GM19043 (cell line): ENCODE measurements around the gene SLC26A3.
"Not testable (repeated sequence)": the region's sequence is repeated elsewhere in the genome, so short reads cannot be mapped to it uniquely, and the experiment has no call there.

Experiments used
- ATAC-seq: cut with Tn5 transposase; IDR thresholded peaks from one replicate; pipeline ENCODE4 v1.9.1; 2021; ENCODE audit warnings: low read depth; ENCODE audit not compliant: unreplicated experiment

The SLC26A3 gene

GRCh38 chr7:107803009-107803610 is at the start of gene SLC26A3:
Gene SLC26A3 (minus strand): TSS chr7:107803223. CDS start chr7:107794509, 8,714 bp downstream.
- no peak for ATAC-seq

GRCh38 chr7:107850643-107851042 is 47.6 kb upstream of the SLC26A3 start:
- ATAC-seq: no peak

DNA sequence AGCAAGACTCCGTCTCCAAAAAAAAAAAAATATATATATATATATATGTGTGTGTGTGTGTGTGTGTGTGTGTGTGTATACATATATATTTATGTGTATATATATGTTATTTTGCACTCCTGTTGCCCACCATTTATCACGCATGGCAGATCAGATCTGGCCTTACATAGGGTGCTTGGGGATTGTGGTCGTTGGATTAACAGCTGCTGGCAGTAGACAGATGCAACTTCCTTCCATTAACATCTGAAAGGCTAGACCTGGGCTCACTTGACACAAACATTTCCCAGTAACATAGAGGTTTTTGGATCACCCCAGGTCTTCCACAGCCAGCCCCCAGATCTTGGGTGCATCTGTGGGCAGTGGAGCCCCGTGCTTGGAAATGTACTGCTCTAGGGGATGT is 47.2 kb upstream of the SLC26A3 start:
- ATAC-seq: no peak

DNA sequence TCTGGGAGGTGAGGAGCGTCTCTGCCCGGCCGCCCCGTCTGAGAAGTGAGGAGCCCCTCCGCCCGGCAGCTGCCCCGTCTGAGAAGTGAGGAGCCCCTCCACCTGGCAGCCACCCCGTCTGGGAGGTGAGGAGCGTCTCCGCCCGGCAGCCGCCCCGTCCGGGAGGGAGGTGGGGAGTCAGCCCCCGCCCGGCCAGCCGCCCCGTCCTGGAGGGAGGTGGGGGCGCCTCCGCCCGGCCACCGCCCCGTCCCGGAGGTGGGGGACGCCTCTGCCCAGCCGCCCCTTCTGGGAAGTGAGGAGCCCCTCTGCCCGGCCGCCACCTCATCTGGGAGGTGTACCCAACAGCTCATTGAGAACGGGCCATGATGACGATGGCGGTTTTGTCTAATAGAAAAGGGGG is 45.2 kb upstream of the SLC26A3 start:
- ATAC-seq: not testable (repeated sequence)

- ATAC-seq: not testable (repeated sequence)
Measured at GRCh38 chr7:107847836-107848175, 44.8 kb upstream of the SLC26A3 start.

- ATAC-seq: no peak
Measured at GRCh38 chr7:107847168-107847835, 44.3 kb upstream of the SLC26A3 start.

DNA sequence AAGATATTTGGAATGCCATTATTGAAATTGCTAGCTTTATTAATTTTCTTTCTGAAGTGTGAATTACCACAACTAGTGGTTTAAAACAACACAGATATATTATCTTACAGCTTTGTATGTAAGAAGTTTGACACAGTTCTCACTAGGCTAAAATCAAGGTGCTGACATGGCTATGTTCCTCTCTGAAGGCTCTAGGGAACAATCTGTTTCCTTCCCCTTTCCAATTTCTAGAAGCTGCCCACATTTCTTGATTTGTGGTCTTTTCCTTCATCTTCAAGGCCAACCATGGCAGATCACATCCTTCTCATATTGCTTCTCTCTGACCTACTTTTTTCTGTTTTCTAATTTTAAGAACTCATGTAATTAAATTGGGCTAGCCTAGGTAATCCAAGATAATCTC is 43.3 kb upstream of the SLC26A3 start:
- no peak for ATAC-seq

DNA sequence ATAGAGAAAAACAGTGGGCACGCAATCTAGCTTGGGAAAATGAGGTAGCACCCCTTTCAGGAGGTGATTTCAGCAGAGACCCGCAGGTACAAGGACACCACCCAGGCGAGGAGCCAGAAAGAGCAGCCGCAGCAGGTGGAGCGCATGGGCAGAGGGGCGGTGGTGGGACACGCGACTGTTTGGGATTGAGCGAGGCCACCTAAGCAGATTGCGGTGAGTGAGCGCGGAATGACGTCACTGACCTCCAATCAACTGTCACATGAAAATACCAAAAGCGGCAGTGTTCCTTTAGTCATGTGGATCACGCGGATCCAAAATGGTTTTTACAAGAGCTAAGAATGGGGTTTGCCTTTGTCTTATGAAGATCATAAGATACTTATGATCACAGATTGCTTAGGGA is 40.2 kb upstream of the SLC26A3 start:
- no peak for ATAC-seq

DNA sequence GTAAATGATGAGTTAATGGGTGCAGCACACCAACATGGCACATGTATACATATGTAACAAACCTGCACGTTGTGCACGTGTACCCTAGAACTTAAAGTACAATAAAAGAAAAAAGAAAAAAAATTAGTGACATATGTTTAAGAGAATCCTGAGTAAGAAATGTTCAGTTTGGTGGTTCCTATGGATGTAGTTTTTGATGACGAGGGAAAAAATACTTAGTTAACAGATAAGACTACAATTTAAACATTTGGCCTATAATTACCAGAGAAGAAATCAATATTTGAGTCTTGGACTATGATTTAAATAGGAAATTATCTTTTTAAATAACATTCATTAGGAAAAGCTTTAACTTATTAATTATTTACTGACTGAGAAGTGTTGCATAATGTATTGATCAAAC is 39.2 kb upstream of the SLC26A3 start:
- no peak for ATAC-seq

GRCh38 chr7:107838816-107839565 is 36.0 kb upstream of the SLC26A3 start:
- no peak for ATAC-seq

- no peak for ATAC-seq
Measured at GRCh38 chr7:107838024-107838601, 35.1 kb upstream of the SLC26A3 start.

- no peak for ATAC-seq
Measured at GRCh38 chr7:107837145-107837512, 34.1 kb upstream of the SLC26A3 start.

DNA sequence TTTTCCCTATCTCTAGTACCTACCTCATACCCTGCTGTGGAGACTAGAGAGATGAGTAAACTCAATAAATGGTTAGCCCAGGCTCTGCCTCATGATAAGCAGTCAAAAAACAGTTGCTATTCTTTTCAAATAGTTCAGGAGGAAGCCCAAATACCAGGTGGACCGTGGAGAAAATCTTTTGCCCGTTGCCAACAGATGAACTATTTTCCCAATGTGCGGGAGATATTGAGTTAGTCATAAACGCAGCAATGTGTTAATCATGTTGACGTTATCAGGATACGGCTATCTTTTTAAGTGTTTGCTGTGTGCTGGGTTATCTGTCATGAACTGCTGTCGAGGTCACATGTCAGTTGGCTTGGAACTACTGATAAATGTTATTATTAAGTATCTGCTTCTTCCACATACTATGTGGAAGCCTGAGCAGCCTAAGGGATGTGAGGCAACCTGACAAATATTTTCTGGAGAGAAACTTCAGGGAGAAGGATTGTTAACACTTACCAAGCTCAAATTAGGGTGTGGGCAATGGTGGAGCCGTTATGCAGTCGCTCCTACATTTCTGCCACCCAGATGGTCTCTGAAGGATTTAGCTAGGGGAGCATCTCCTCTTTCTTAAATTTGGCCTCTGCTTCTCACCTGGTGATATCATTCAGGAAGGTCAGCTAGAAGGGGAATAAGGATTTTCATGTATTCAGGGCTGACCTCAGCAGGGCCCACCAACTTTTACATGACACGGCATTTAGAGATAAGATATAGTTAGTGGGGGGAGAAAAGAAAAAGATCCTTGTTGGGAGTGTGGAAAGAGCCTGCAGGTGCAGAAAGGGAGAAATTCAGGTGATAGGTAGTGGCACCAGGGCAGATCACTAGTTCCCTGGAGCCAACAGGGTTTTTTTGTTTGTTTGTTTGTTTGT is 33.5 kb upstream of the SLC26A3 start:
- ATAC-seq: no peak

DNA sequence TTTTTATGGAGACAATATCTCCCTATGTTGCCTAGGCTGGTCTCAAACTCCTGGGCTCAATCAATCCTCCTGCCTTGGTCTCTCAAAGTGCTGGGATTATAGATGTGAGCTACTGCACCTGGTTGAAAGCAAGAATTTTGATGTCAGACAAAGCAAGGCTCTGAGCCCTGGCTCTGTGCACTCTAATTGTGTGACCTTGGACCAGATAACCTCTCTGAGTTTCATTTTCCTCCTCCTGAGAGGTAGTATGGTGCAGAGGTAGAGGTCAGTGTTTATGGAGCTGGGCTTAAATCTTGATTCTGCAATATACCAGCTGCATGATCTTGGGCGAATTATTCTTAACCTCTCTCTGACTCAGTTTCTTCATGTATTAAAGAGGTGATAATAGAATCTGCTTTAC is 31.4 kb upstream of the SLC26A3 start:
- ATAC-seq: no peak

GRCh38 chr7:107833684-107834106 is 30.7 kb upstream of the SLC26A3 start:
- ATAC-seq: no peak

GRCh38 chr7:107830420-107830819 is 27.4 kb upstream of the SLC26A3 start:
- ATAC-seq: no peak

DNA sequence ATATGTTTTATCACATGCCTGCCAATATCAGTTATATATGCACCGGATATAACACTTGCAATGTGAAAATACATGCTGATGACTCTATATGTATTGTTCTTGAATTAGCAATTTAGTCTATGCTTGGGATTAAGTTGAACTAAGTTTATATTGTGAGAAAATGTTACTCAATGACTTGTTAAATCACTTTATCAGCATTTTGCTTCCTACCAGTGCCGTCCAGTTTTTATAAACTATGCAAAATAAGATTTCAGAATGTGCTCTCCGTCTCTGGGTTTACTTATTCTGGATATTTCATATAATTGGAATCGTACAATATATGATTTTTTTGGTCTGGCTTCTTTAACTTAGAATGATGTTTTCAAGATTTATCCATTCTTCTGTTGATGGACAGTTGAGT is 25.5 kb upstream of the SLC26A3 start:
- no peak for ATAC-seq

GRCh38 chr7:107827501-107827900 is 24.5 kb upstream of the SLC26A3 start:
- no peak for ATAC-seq

GRCh38 chr7:107826451-107826850 is 23.4 kb upstream of the SLC26A3 start:
- no peak for ATAC-seq

- no peak for ATAC-seq
Measured at GRCh38 chr7:107824858-107825257, 21.8 kb upstream of the SLC26A3 start.

DNA sequence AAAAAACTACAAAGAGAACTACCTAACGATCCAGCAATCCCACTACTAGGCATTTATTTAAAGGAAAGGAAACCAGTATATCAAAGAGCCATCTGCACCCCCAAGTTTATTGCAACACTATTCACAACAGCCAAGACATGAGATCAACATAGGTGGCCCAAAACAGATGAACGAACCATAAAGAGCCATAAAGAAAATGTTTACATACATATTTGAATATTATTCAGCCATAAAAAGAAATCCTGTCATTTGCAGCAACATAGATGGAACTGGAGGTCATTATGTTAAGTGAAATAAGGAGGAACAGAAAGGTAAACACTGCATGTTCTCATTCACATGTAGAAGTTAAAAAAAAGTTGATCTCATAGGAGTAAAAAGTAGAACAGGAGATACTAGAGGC is 15.6 kb upstream of the SLC26A3 start:
- ATAC-seq: no peak
